Measurements from ENCODE around the gene CATSPER1. TPM values are rescaled to one million over a fixed set of nuclear protein-coding genes. Genes with fewer than 3 reads are reported as not detected.

Gene CATSPER1
- total RNA-seq, 2 donors from 2014 or later: not detected

GRCh38 chr11:65978391-65979238 is 47.7 kb downstream of the CATSPER1 start:
- peaks cover 37% of the 10 kb centered on the region for H3K36me3 ChIP-seq
- H3K27me3 ChIP-seq: no peaks in the 10 kb centered on the region
- H3K4me1 ChIP-seq: no peaks in the 10 kb centered on the region
- no peak for DNase-seq (ENCODE audit: low spot score)
- H3K27ac ChIP-seq: no peak overlapping the region
- TF ChIP-seq CTCF (IDR thresholded peaks at IDR 0.05): no peak
- no peaks in the 10 kb centered on the region for H3K9me3 ChIP-seq
- no peak overlapping the region for H3K4me3 ChIP-seq

GRCh38 chr11:65977621-65978390 is 48.5 kb downstream of the CATSPER1 start:
- no peaks in the 10 kb centered on the region for H3K9me3 ChIP-seq
- no peak overlapping the region for H3K27ac ChIP-seq
- no peaks in the 10 kb centered on the region for H3K27me3 ChIP-seq
- no peak for DNase-seq (ENCODE audit: low spot score)
- no peak overlapping the region for H3K4me3 ChIP-seq
- no peak for TF ChIP-seq CTCF (IDR thresholded peaks at IDR 0.05)
- H3K36me3 ChIP-seq: peaks cover 37% of the 10 kb centered on the region
- no peaks in the 10 kb centered on the region for H3K4me1 ChIP-seq

GRCh38 chr11:65976216-65977176 is 49.8 kb downstream of the CATSPER1 start:
- peaks cover 41% of the 10 kb centered on the region for H3K36me3 ChIP-seq

GRCh38 chr11:65975771-65976170 is 50.5 kb downstream of the CATSPER1 start:
- no peak for DNase-seq (ENCODE audit: low spot score)
- no peaks in the 10 kb centered on the region for H3K27me3 ChIP-seq
- no peak overlapping the region for H3K4me3 ChIP-seq
- no peaks in the 10 kb centered on the region for H3K9me3 ChIP-seq
- H3K27ac ChIP-seq: no peak overlapping the region
- H3K4me1 ChIP-seq: no peaks in the 10 kb centered on the region
- no peak for TF ChIP-seq CTCF (IDR thresholded peaks at IDR 0.05)
- H3K36me3 ChIP-seq: peaks cover 41% of the 10 kb centered on the region

More at GRCh38 chr11:65976216-65977176, 49.8 kb downstream of the CATSPER1 start:
- Histone ChIP-seq H3K27ac (no peak overlapping the region), H3K27me3 (no peaks in the 10 kb centered on the region), H3K4me3 (no peak overlapping the region), H3K4me1 (no peaks in the 10 kb centered on the region), H3K9me3 (no peaks in the 10 kb centered on the region)
- DNase-seq (ENCODE audit: low spot score): no peak
- TF ChIP-seq CTCF (IDR thresholded peaks at IDR 0.05): no peak

GRCh38 chr11:65973439-65974110 is 52.7 kb downstream of the CATSPER1 start:
- DNase-seq (ENCODE audit: low spot score): no peak

More at GRCh38 chr11:65973439-65974110, 52.7 kb downstream of the CATSPER1 start:
- Histone ChIP-seq H3K4me1 (no peaks in the 10 kb centered on the region), H3K4me3 (no peak overlapping the region), H3K9me3 (no peaks in the 10 kb centered on the region), H3K27ac (no peak overlapping the region), H3K27me3 (no peaks in the 10 kb centered on the region), H3K36me3 (peaks cover 50% of the 10 kb centered on the region)
- TF ChIP-seq CTCF (IDR thresholded peaks at IDR 0.05): no peak
